Naive B cell (primary cell): ENCODE results near the gene MYMX. TPM values are rescaled to one million over a fixed set of nuclear protein-coding genes. Genes with fewer than 3 reads are reported as not detected.
A peak's percentile ranks its signal among the peaks of the same experiment; 100 is the strongest.

Experiments used
- ATAC-seq, 2 donors: fragments of 150-1000 bp; cut with Tn5 transposase; 2 replicates each; pipeline ENCODE4 v1.10.0; 2021; ENCODE audit warnings: low read depth in 2 of 2, mild to moderate bottlenecking in 2 of 2, moderate library complexity in 2 of 2
- DNase-seq: peaks from one replicate; pipeline ENCODE4 v3.0.0; 2022
- H3K27ac Mint-ChIP-seq, 6 donors: one replicate each; pipeline ENCODE4 v1.8.0; 2020 to 2022; ENCODE audit warnings: mild to moderate bottlenecking in 6 of 6, mixed read lengths in 6 of 6, moderate library complexity in 5 of 6, inconsistent platforms in 2 of 6
- H3K27me3 Mint-ChIP-seq, 3 donors: one replicate each; pipeline ENCODE4 v1.8.0; 2021 to 2022; ENCODE audit warnings: mixed read lengths in 3 of 3, mild to moderate bottlenecking in 1 of 3
- H3K36me3 Mint-ChIP-seq, 2 donors: one replicate each; pipeline ENCODE4 v1.8.0; 2020 to 2022; ENCODE audit warnings: mixed read lengths in 2 of 2, inconsistent platforms in 1 of 2, mild to moderate bottlenecking in 1 of 2
- H3K4me1 Mint-ChIP-seq, 3 donors: one replicate each; pipeline ENCODE4 v1.8.0; 2020 to 2022; ENCODE audit warnings: mixed read lengths in 3 of 3, inconsistent platforms in 1 of 3, mild to moderate bottlenecking in 1 of 3, moderate library complexity in 1 of 3
- H3K4me3 Mint-ChIP-seq, 8 donors: one replicate each; pipeline ENCODE4 v1.8.0; 2020 to 2022; ENCODE audit warnings: mild to moderate bottlenecking in 8 of 8, mixed read lengths in 8 of 8, moderate library complexity in 8 of 8, inconsistent platforms in 2 of 8
- H3K9me3 Mint-ChIP-seq, 7 donors: one replicate each; pipeline ENCODE4 v1.8.0; 2020 to 2022; ENCODE audit warnings: mixed read lengths in 7 of 7, mild to moderate bottlenecking in 5 of 7, inconsistent platforms in 2 of 7, moderate library complexity in 1 of 7
- polyA plus RNA-seq, 6 donors: library from polyadenylated mRNA; unstranded; fragments of 300-500 nt; fragmentation: Illumina TruSeq; gene quantifications; one replicate each; pipeline ENCODE4 v1.2.3, GENCODE V29; 2021; ENCODE audit warnings: low read depth in 6 of 6

The MYMX gene
- polyA plus RNA-seq, 6 donors from 2014 or later: not detected

- Mint-ChIP-seq H3K27me3 (peaks cover 0 to 7% (median 0%) of the 10 kb centered on the region in 3 donors), H3K9me3 (no peaks in the 10 kb centered on the region), H3K36me3 (no peaks in the 10 kb centered on the region), H3K4me3 (peak overlapping the region in 1 of 8 donors; percentile 77), H3K4me1 (peaks cover 19 to 28% (median 21%) of the 10 kb centered on the region in 3 donors), H3K27ac (peak overlapping the region in 1 of 6 donors; percentile 38)
- ATAC-seq (no peak), DNase-seq (no peak)
Measured at GRCh38 chr6:44217332-44218143, 812 bp downstream of the MYMX start.

- H3K9me3 Mint-ChIP-seq: no peaks in the 10 kb centered on the region
- H3K4me3 Mint-ChIP-seq: peak overlapping the region; percentile 78 to 89 (median 82)
- H3K36me3 Mint-ChIP-seq: no peaks in the 10 kb centered on the region
- peak; percentile 5 to 24 for ATAC-seq
- peak; percentile 34 for DNase-seq
- peaks cover 29 to 38% (median 33%) of the 10 kb centered on the region in 3 donors for H3K4me1 Mint-ChIP-seq
- H3K27ac Mint-ChIP-seq: peak overlapping the region in 3 of 6 donors; percentile 34 to 76 (median 62)
- H3K27me3 Mint-ChIP-seq: peaks cover 0 to 9% (median 0%) of the 10 kb centered on the region in 3 donors
Measured at GRCh38 chr6:44219053-44219814, 2.5 kb downstream of the MYMX start.

- H3K4me3 Mint-ChIP-seq: peak overlapping the region in 7 of 8 donors; percentile 19 to 89 (median 79)
- DNase-seq (no peak), ATAC-seq (no peak)
- H3K27ac Mint-ChIP-seq: peak overlapping the region in 2 of 6 donors; percentile 56 to 76
- no peaks in the 10 kb centered on the region for H3K9me3 Mint-ChIP-seq
- H3K27me3 Mint-ChIP-seq: peaks cover 0 to 13% (median 0%) of the 10 kb centered on the region in 3 donors
- H3K36me3 Mint-ChIP-seq: no peaks in the 10 kb centered on the region
- H3K4me1 Mint-ChIP-seq: peaks cover 34 to 44% (median 38%) of the 10 kb centered on the region in 3 donors
Measured at GRCh38 chr6:44219815-44220784, 3.4 kb downstream of the MYMX start.

GRCh38 chr6:44220913-44221290 lies 4.2 kb downstream of the MYMX start:
- H3K4me3 Mint-ChIP-seq: peak overlapping the region in 5 of 8 donors; percentile 37 to 91 (median 69)
- peak overlapping the region in 4 of 6 donors; percentile 60 to 88 (median 87) for H3K27ac Mint-ChIP-seq
- H3K27me3 Mint-ChIP-seq: peaks cover 0 to 13% (median 0%) of the 10 kb centered on the region in 3 donors
- no peaks in the 10 kb centered on the region for H3K9me3 Mint-ChIP-seq
- H3K36me3 Mint-ChIP-seq: no peaks in the 10 kb centered on the region
- peaks cover 34 to 44% (median 38%) of the 10 kb centered on the region in 3 donors for H3K4me1 Mint-ChIP-seq
- no peak for DNase-seq
- no peak for ATAC-seq

- Mint-ChIP-seq H3K27me3 (peaks cover 0 to 13% (median 0%) of the 10 kb centered on the region in 3 donors), H3K27ac (peak overlapping the region in 4 of 6 donors; percentile 60 to 88 (median 87)), H3K4me3 (peak overlapping the region in 7 of 8 donors; percentile 37 to 91 (median 63)), H3K36me3 (no peaks in the 10 kb centered on the region), H3K9me3 (no peaks in the 10 kb centered on the region), H3K4me1 (peaks cover 34 to 43% (median 38%) of the 10 kb centered on the region in 3 donors)
- DNase-seq: peak; percentile 69
- peak; percentile 60 to 62 for ATAC-seq
Measured at GRCh38 chr6:44221291-44221960, 4.7 kb downstream of the MYMX start.

GRCh38 chr6:44221961-44222335 lies 5.2 kb downstream of the MYMX start:
- peak overlapping the region in 2 of 6 donors; percentile 60 to 77 for H3K27ac Mint-ChIP-seq

GRCh38 chr6:44222486-44223318 lies 6.0 kb downstream of the MYMX start:
- H3K9me3 Mint-ChIP-seq: no peaks in the 10 kb centered on the region
- peaks cover 0 to 13% (median 0%) of the 10 kb centered on the region in 3 donors for H3K27me3 Mint-ChIP-seq
- no peaks in the 10 kb centered on the region for H3K36me3 Mint-ChIP-seq
- peak overlapping the region; percentile 77 to 92 (median 89) for H3K4me3 Mint-ChIP-seq
- H3K4me1 Mint-ChIP-seq: peaks cover 34 to 42% (median 38%) of the 10 kb centered on the region in 3 donors
- DNase-seq: no peak
- H3K27ac Mint-ChIP-seq: peak overlapping the region in 3 of 6 donors; percentile 70 to 87 (median 72)
- no peak for ATAC-seq

More at GRCh38 chr6:44221961-44222335, 5.2 kb downstream of the MYMX start:
- Mint-ChIP-seq H3K36me3 (no peaks in the 10 kb centered on the region), H3K9me3 (no peaks in the 10 kb centered on the region), H3K4me3 (peak overlapping the region in 4 of 8 donors; percentile 48 to 91 (median 83)), H3K4me1 (peaks cover 34 to 42% (median 38%) of the 10 kb centered on the region in 3 donors), H3K27me3 (peaks cover 0 to 13% (median 0%) of the 10 kb centered on the region in 3 donors)
- ATAC-seq: no peak
- DNase-seq: no peak

GRCh38 chr6:44223319-44224028 lies 6.7 kb downstream of the MYMX start, which contains the start of gene SLC29A1:
TSS of gene SLC29A1 (plus strand) at chr6:44223595. CDS start at chr6:44227314, 3,719 bp downstream.
- peaks cover 0 to 13% (median 0%) of the 10 kb centered on the region in 3 donors for H3K27me3 Mint-ChIP-seq
- peak within 1 kb of the TSS; percentile 80 to 92 (median 89) for H3K4me3 Mint-ChIP-seq
- H3K36me3 Mint-ChIP-seq: no peaks in the 10 kb centered on the region
- peak within 1 kb of the TSS in 4 of 6 donors; percentile 61 to 87 (median 71) for H3K27ac Mint-ChIP-seq
- H3K9me3 Mint-ChIP-seq: no peaks in the 10 kb centered on the region
- DNase-seq (peak; percentile 79), ATAC-seq (peak; percentile 81 to 85)
- H3K4me1 Mint-ChIP-seq: peaks cover 30 to 39% (median 38%) of the 10 kb centered on the region in 3 donors

GRCh38 chr6:44224029-44224964 lies 7.6 kb downstream of the MYMX start:
- peaks cover 29 to 34% (median 33%) of the 10 kb centered on the region in 3 donors for H3K4me1 Mint-ChIP-seq
- H3K36me3 Mint-ChIP-seq: no peaks in the 10 kb centered on the region
- ATAC-seq: peak; percentile 1 to 6
- peak overlapping the region; percentile 80 to 92 (median 86) for H3K4me3 Mint-ChIP-seq
- H3K27ac Mint-ChIP-seq: peak overlapping the region in 1 of 6 donors; percentile 61
- DNase-seq: no peak
- H3K9me3 Mint-ChIP-seq: no peaks in the 10 kb centered on the region
- peaks cover 0 to 13% (median 0%) of the 10 kb centered on the region in 3 donors for H3K27me3 Mint-ChIP-seq

GRCh38 chr6:44224965-44225305 lies 8.2 kb downstream of the MYMX start:
- DNase-seq: no peak
- ATAC-seq: no peak
- Mint-ChIP-seq H3K27me3 (peaks cover 0 to 13% (median 0%) of the 10 kb centered on the region in 3 donors), H3K9me3 (no peaks in the 10 kb centered on the region), H3K4me3 (peak overlapping the region in 7 of 8 donors; percentile 35 to 92 (median 84)), H3K36me3 (no peaks in the 10 kb centered on the region), H3K4me1 (peaks cover 25 to 31% (median 28%) of the 10 kb centered on the region in 3 donors), H3K27ac (no peak overlapping the region)
